ENCODE measurements around the gene CD72. TPM values are rescaled to one million over a fixed set of nuclear protein-coding genes. Genes with fewer than 3 reads are reported as not detected.
A peak's percentile ranks its signal among the peaks of the same experiment; 100 is the strongest.
"Not testable (repeated sequence)": the region's sequence is repeated elsewhere in the genome, so short reads cannot be mapped to it uniquely, and the experiment has no call there.

Gene CD72
- total RNA-seq, 1 donor from 2014 or later, result 5.6 TPM

DNA sequence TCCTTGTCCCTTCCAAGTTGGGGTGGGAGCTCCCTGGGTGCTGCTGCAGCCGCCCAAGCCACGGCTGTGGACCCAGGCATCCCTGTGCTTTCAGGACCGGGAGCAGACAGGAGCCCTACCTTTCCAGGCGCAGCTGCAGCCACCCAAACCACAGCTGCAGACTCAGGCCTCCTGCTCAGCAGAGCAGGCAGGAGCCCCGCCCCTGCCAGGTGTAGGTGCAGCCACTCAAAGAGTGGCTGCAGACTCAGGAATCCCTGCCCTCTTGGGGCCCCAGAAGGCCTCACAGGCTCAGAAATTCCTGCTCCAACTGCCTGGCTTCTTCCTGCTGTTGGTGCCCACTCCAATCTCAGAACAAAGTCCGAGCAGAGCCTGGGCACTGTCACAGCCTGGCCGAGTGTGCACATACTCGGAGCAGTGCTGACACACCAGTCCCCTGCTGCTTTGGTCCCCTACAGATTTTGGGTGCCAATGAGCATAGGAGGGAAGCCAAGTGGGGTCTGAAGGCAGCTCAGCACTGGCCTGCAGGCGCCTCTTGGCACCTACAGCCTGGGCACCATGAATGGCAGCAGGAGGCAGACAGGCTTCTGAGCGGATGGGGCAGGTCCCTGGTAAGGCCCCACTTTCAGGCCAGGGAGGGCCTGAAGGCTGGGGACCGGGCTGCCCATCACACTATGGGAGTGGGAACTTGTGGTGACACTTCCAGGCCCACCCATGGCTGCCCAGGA is 19.2 kb downstream of the CD72 start:
- Histone ChIP-seq H3K36me3 (no peaks in the 10 kb centered on the region), H3K27ac (no peak overlapping the region), H3K9me3 (no peaks in the 10 kb centered on the region), H3K27me3 (no peaks in the 10 kb centered on the region), H3K4me1 (peaks cover 8% of the 10 kb centered on the region), H3K4me3 (no peak overlapping the region)
- intact Hi-C loops (cut with DNase I), result no loop called here
- TF ChIP-seq POLR2A (IDR thresholded peaks at IDR 0.05) (no peak), POLR2AphosphoS5 (IDR thresholded peaks at IDR 0.05; ENCODE audit: insufficient read depth in 1 of 2, low read depth in 1 of 2) (no peak)
- TF ChIP-seq, protein P1, sequence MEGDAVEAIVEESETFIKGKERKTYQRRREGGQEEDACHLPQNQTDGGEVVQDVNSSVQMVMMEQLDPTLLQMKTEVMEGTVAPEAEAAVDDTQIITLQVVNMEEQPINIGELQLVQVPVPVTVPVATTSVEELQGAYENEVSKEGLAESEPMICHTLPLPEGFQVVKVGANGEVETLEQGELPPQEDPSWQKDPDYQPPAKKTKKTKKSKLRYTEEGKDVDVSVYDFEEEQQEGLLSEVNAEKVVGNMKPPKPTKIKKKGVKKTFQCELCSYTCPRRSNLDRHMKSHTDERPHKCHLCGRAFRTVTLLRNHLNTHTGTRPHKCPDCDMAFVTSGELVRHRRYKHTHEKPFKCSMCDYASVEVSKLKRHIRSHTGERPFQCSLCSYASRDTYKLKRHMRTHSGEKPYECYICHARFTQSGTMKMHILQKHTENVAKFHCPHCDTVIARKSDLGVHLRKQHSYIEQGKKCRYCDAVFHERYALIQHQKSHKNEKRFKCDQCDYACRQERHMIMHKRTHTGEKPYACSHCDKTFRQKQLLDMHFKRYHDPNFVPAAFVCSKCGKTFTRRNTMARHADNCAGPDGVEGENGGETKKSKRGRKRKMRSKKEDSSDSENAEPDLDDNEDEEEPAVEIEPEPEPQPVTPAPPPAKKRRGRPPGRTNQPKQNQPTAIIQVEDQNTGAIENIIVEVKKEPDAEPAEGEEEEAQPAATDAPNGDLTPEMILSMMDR (IDR thresholded peaks at IDR 0.05), result no peak
- peak in 1 of 2 donors; percentile 79 for DNase-seq (ENCODE audit: extremely low spot score in 2 of 2)

- H3K27me3 ChIP-seq; DNase-seq (ENCODE audit: extremely low spot score in 2 of 2); H3K27ac ChIP-seq; H3K36me3 ChIP-seq; H3K9me3 ChIP-seq; H3K4me3 ChIP-seq; H3K4me1 ChIP-seq; intact Hi-C loops (cut with DNase I): not testable (repeated sequence)
Observed at GRCh38 chr9:35596907-35597306, 21.3 kb downstream of the CD72 start.

GRCh38 chr9:35594471-35594870 is 23.7 kb downstream of the CD72 start:
- no peaks in the 10 kb centered on the region for H3K27me3 ChIP-seq
- DNase-seq (ENCODE audit: extremely low spot score in 2 of 2), result no peak
- TF ChIP-seq POLR2A (IDR thresholded peaks at IDR 0.05) (no peak), POLR2AphosphoS5 (IDR thresholded peaks at IDR 0.05; ENCODE audit: insufficient read depth in 1 of 2, low read depth in 1 of 2) (no peak)
- TF ChIP-seq, protein P1 (IDR thresholded peaks at IDR 0.05), result no peak
- no peaks in the 10 kb centered on the region for H3K36me3 ChIP-seq
- H3K4me3 ChIP-seq, result no peak overlapping the region
- peaks cover 9% of the 10 kb centered on the region for H3K9me3 ChIP-seq
- intact Hi-C loops (cut with DNase I), result no loop called here
- no peaks in the 10 kb centered on the region for H3K4me1 ChIP-seq
- no peak overlapping the region for H3K27ac ChIP-seq

DNA sequence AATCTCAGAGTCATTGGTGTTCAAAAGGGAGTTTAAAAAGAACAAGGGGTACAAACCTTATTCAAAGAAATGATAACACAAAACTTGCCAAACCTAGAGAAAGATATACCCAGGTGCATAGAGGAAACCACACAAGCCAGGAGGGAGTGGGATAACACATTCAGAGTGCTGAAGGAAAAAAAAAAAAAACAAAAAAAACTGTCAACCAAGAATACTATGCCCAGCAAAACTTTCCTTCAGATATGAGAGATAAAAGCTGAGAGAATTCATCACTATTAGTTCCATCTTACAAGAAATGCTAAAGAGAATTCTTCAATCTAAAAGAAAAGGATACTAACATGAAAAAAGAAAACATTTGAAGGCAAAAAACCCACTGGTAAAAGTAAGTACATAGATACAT is 24.6 kb downstream of the CD72 start:
- intact Hi-C loops (cut with DNase I), result no loop called here
- Histone ChIP-seq H3K4me3 (no peak overlapping the region), H3K9me3 (peaks cover 9% of the 10 kb centered on the region), H3K27ac (no peak overlapping the region), H3K4me1 (no peaks in the 10 kb centered on the region), H3K27me3 (no peaks in the 10 kb centered on the region), H3K36me3 (no peaks in the 10 kb centered on the region)
- TF ChIP-seq POLR2A (IDR thresholded peaks at IDR 0.05) (no peak), POLR2AphosphoS5 (IDR thresholded peaks at IDR 0.05; ENCODE audit: insufficient read depth in 1 of 2, low read depth in 1 of 2) (no peak)
- TF ChIP-seq, protein P1 (IDR thresholded peaks at IDR 0.05), result no peak
- no peak for DNase-seq (ENCODE audit: extremely low spot score in 2 of 2)

DNA sequence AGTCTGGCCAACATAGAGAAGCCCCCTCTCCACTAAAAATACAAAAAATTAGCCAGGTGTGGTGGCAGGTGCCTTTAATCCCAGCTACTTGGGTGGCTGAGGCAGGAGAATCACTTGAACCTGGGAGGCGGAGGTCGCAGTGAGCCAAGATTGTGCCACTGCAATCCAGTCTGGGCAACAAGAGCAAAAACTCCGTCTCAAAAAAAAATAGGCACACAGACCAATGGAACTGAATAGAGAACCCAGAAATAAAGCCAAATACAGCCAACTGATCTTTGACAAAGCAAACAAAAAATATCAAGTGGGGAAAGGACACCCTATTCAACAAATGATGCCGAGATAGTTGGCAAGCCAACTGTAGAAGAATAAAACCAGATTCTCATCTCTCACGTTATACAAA is 29.7 kb downstream of the CD72 start:
- intact Hi-C loops (cut with DNase I); DNase-seq (ENCODE audit: extremely low spot score in 2 of 2); H3K4me1 ChIP-seq; H3K9me3 ChIP-seq; H3K27ac ChIP-seq; H3K36me3 ChIP-seq; H3K4me3 ChIP-seq; H3K27me3 ChIP-seq: not testable (repeated sequence)

GRCh38 chr9:35584681-35585080 is 33.5 kb downstream of the CD72 start:
- H3K4me3 ChIP-seq; H3K27me3 ChIP-seq; DNase-seq (ENCODE audit: extremely low spot score in 2 of 2); H3K27ac ChIP-seq; intact Hi-C loops (cut with DNase I); H3K4me1 ChIP-seq; H3K9me3 ChIP-seq; H3K36me3 ChIP-seq: not testable (repeated sequence)

- H3K36me3 ChIP-seq; H3K9me3 ChIP-seq; H3K27me3 ChIP-seq; H3K27ac ChIP-seq; H3K4me3 ChIP-seq; DNase-seq (ENCODE audit: extremely low spot score in 2 of 2); intact Hi-C loops (cut with DNase I); H3K4me1 ChIP-seq: not testable (repeated sequence)
Observed at GRCh38 chr9:35583521-35583920, 34.7 kb downstream of the CD72 start.

GRCh38 chr9:35579659-35580227 is 38.5 kb downstream of the CD72 start:
- H3K36me3 ChIP-seq; H3K27ac ChIP-seq; H3K9me3 ChIP-seq; H3K27me3 ChIP-seq; H3K4me3 ChIP-seq; H3K4me1 ChIP-seq; DNase-seq (ENCODE audit: extremely low spot score in 2 of 2); intact Hi-C loops (cut with DNase I): not testable (repeated sequence)
